A549 (cell line): ENCODE data around the gene YRDC.

Experiments
- BCL3 ChIP-seq: fragments of >200 bp; sonication (Bioruptor Twin); formaldehyde crosslinking; IDR thresholded peaks from 3 replicates; pipeline ENCODE4 v1.6.1; 2016
- BHLHE40 ChIP-seq: IDR thresholded peaks from 2 replicates; pipeline ENCODE4 v1.6.1; 2012; ENCODE audit warnings: low read depth, low read length, inconsistent platforms
- CHD2 ChIP-seq: fragments of 150-350 bp; IDR thresholded peaks from 2 replicates; pipeline ENCODE4 v1.6.1; 2014; ENCODE audit warnings: low read length; ENCODE audit not compliant: partially characterized antibody
- CTCF ChIP-seq: fragments of >200 bp; sonication (Bioruptor Twin); formaldehyde crosslinking; IDR thresholded peaks from 3 replicates; pipeline ENCODE4 v1.5.1; 2016
- RCOR1 ChIP-seq: fragments of 150-350 bp; IDR thresholded peaks from 2 replicates; pipeline ENCODE4 v1.6.1; 2014; ENCODE audit warnings: antibody characterized with exemption, low read length, low read depth
- TF ChIP-seq, protein P1 (sequence below): fragments of 450-650 bp; IDR thresholded peaks from 2 replicates; pipeline ENCODE4 v1.6.1; 2014; ENCODE audit warnings: antibody characterized with exemption

DNA sequence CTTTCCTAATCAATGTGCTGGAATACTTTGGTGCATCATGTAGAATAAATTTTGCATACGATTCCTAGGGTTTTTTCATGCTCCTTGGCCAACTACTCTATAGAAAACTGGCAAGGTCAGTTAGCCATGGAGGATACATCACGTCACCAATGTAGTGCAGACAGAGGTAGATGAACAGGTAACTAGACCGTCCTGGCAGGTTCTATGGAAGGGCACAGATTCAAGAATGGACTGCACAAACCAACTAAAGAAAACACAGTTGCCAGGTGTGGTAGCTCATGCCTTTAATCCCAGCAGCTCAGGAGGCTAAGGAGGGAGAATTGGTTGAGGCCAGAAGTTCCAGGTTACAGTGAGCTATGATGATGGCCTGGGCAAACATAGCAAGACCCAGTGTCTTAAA is 41.5 kb upstream of the YRDC start:
- TF ChIP-seq CTCF (no peak), RCOR1 (no peak), BCL3 (no peak), CHD2 (no peak), BHLHE40 (no peak)
- TF ChIP-seq, protein P1, sequence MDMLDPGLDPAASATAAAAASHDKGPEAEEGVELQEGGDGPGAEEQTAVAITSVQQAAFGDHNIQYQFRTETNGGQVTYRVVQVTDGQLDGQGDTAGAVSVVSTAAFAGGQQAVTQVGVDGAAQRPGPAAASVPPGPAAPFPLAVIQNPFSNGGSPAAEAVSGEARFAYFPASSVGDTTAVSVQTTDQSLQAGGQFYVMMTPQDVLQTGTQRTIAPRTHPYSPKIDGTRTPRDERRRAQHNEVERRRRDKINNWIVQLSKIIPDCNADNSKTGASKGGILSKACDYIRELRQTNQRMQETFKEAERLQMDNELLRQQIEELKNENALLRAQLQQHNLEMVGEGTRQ: no peak
